Gastrocnemius medialis (tissue), 4 donors: ENCODE results near the gene FARSB. TPM values are rescaled to one million over a fixed set of nuclear protein-coding genes. Genes with fewer than 3 reads are reported as not detected.

ENCODE experiments used
- ATAC-seq, 2 donors: fragments of 150-250 bp; one replicate each; pipeline ENCODE4 v1.9.1; 2016
- DNase-seq, 2 donors: peaks; one replicate each; pipeline ENCODE4 v3.0.0-alpha.2; 2019
- H3K27ac ChIP-seq, 4 donors: fragments of 200-600 bp; sonication (generic); 1 replicate in 1 of 4; 2 replicates in 3 of 4; pipeline ENCODE4 v1.5.1; 2016 to 2018; ENCODE audit warnings: mild to moderate bottlenecking in 2 of 4, moderate library complexity in 1 of 4
- H3K27me3 ChIP-seq, 3 donors: fragments of 200-600 bp; sonication (generic) in 2 of 3; 1 replicate in 1 of 3; 2 replicates in 2 of 3; pipeline versions ENCODE4 v1.5.1 to v1.6.0; 2016 to 2019; ENCODE audit warnings: mild to moderate bottlenecking in 1 of 3, moderate library complexity in 1 of 3
- H3K36me3 ChIP-seq, 2 donors: fragments of 200-600 bp; sonication (generic) in 1 of 2; one replicate each; pipeline ENCODE4 v1.5.1; 2017 to 2018
- H3K4me1 ChIP-seq, 2 donors: fragments of 200-600 bp; sonication (generic) in 1 of 2; one replicate each; pipeline ENCODE4 v1.5.1; 2016 to 2017; ENCODE audit warnings: mild to moderate bottlenecking in 2 of 2
- H3K4me3 ChIP-seq, 4 donors: fragments of 200-600 bp; sonication (generic) in 3 of 4; 1 replicate in 1 of 4; 2 replicates in 3 of 4; pipeline ENCODE4 v1.5.1; 2016 to 2019; ENCODE audit warnings: mild to moderate bottlenecking in 2 of 4
- H3K9me3 ChIP-seq, 3 donors: fragments of 200-600 bp; sonication (generic) in 2 of 3; 1 replicate in 1 of 3; 2 replicates in 2 of 3; pipeline ENCODE4 v1.5.1; 2016 to 2019
- CTCF ChIP-seq, 5 experiments: fragments of 450-650 bp in 3 of 5; fragments of 200-600 bp in 2 of 5; sonication (generic) in 2 of 5; IDR thresholded peaks in 4 of 5; conservative IDR thresholded peaks in 1 of 5; 1 replicate in 4 of 5; 2 replicates in 1 of 5; pipeline ENCODE4 v1.5.1; 2016 to 2019; ENCODE audit warnings: antibody characterized with exemption in 5 of 5, mild to moderate bottlenecking in 3 of 5, moderate library complexity in 3 of 5
- POLR2A ChIP-seq, 2 donors: fragments of 450-650 bp; IDR thresholded peaks; one replicate each; pipeline ENCODE4 v1.6.1; 2017; ENCODE audit warnings: antibody characterized with exemption in 2 of 2, mild to moderate bottlenecking in 2 of 2, moderate library complexity in 2 of 2
- in situ Hi-C, 4 donors: fragments of 200-750 bp; cut with MboI; loops; one replicate each; pipeline versions ENCODE4 v1.15.0 to v1.8.0; 2017; ENCODE audit warnings: low sequenced_read_pairs in 4 of 4
- intact Hi-C: fragments of 100-400 bp; cut with DNase I; formaldehyde crosslinking; loops from one replicate; pipeline ENCODE4 v1.15.1; 2023; ENCODE audit warnings: low total_unique reads
- total RNA-seq, 4 donors: library from RNA; depleted of rRNA; stranded (reverse); fragments of >200 nt; gene quantifications; one replicate each; pipeline versions ENCODE4 v1.1.0 to v1.2.3, GENCODE V29; 2016

FARSB gene
- total RNA-seq, 4 donors from 2014 or later = 23.9 to 33.5 (median 29.9) TPM

- Histone ChIP-seq H3K27ac (peak overlapping the region; percentile 64 to 80 (median 72)), H3K4me3 (no peak overlapping the region), H3K27me3 (no peaks in the 10 kb centered on the region), H3K9me3 (no peaks in the 10 kb centered on the region), H3K4me1 (peaks cover 32 to 39% of the 10 kb centered on the region in 2 donors), H3K36me3 (peaks cover 0 to 8% of the 10 kb centered on the region in 2 donors)
- intact Hi-C loops (loop anchor here (5.0 kb wide), 1 partner anchor 53 kb away; no protein-coding TSS in a partner anchor), in situ Hi-C loops (loop anchor here (10.0 to 25.0 kb wide), 3 partner anchors 255 to 508 kb away; a partner anchor contains a TSS)
- DNase-seq (no peak), ATAC-seq (peak in 1 of 2 donors; percentile 42)
- TF ChIP-seq CTCF (IDR thresholded peaks at IDR 0.05 in 4 of 5, conservative IDR thresholded peaks at IDR 0.05 in 1 of 5) = no peak
- no peak for TF ChIP-seq POLR2A (IDR thresholded peaks at IDR 0.05)
These were observed 86.1 kb downstream of the FARSB start for GRCh38 chr2:222569826-222570225.

GRCh38 chr2:222568865-222569264, 87.0 kb downstream of the FARSB start:
- no peak for TF ChIP-seq CTCF (IDR thresholded peaks at IDR 0.05 in 4 of 5, conservative IDR thresholded peaks at IDR 0.05 in 1 of 5)
- no peak for TF ChIP-seq POLR2A (IDR thresholded peaks at IDR 0.05)
- Histone ChIP-seq H3K36me3 (peaks cover 0 to 8% of the 10 kb centered on the region in 2 donors), H3K4me1 (peaks cover 32 to 37% of the 10 kb centered on the region in 2 donors), H3K9me3 (no peaks in the 10 kb centered on the region), H3K27me3 (no peaks in the 10 kb centered on the region), H3K27ac (peak overlapping the region; percentile 64 to 80 (median 72)), H3K4me3 (no peak overlapping the region)
- intact Hi-C loops = loop anchor here (5.0 kb wide), 1 partner anchor 52 kb away; no protein-coding TSS in a partner anchor
- in situ Hi-C loops = loop anchor here (10.0 to 25.0 kb wide), 3 partner anchors 254 to 507 kb away; a partner anchor contains a TSS
- ATAC-seq (peak; percentile 95 to 96), DNase-seq (peak; percentile 79 to 83)

GRCh38 chr2:222566229-222566628, 89.7 kb downstream of the FARSB start:
- Histone ChIP-seq H3K27me3 (no peaks in the 10 kb centered on the region), H3K9me3 (no peaks in the 10 kb centered on the region), H3K4me1 (peaks cover 14 to 18% of the 10 kb centered on the region in 2 donors), H3K36me3 (peaks cover 0 to under 1% of the 10 kb centered on the region in 2 donors), H3K27ac (peak overlapping the region in 1 of 4 donors; percentile 8), H3K4me3 (no peak overlapping the region)
- intact Hi-C loops (loop anchor here (5.0 kb wide), 1 partner anchor 49 kb away; no protein-coding TSS in a partner anchor), in situ Hi-C loops (loop anchor here (10.0 to 25.0 kb wide), 3 partner anchors 251 to 504 kb away; a partner anchor contains a TSS)
- TF ChIP-seq POLR2A (IDR thresholded peaks at IDR 0.05) (no peak), CTCF (IDR thresholded peaks at IDR 0.05 in 4 of 5, conservative IDR thresholded peaks at IDR 0.05 in 1 of 5) (no peak)
- DNase-seq (peak in 1 of 2 donors; percentile 9), ATAC-seq (peak in 1 of 2 donors; percentile 31)

GRCh38 chr2:222563936-222564335, 92.0 kb downstream of the FARSB start:
- no peaks in the 10 kb centered on the region for H3K27me3 ChIP-seq
- no peaks in the 10 kb centered on the region for H3K36me3 ChIP-seq
- in situ Hi-C loops = loop anchor here (10.0 to 25.0 kb wide), 3 partner anchors 249 to 502 kb away; a partner anchor contains a TSS
- intact Hi-C loops = loop anchor here (2.0 kb wide), 1 partner anchor 507 kb away; no protein-coding TSS in a partner anchor
- DNase-seq (no peak), ATAC-seq (no peak)
- no peak overlapping the region for H3K27ac ChIP-seq
- no peaks in the 10 kb centered on the region for H3K9me3 ChIP-seq
- no peak for TF ChIP-seq POLR2A (IDR thresholded peaks at IDR 0.05)
- no peak overlapping the region for H3K4me3 ChIP-seq
- peaks cover 4 to 8% of the 10 kb centered on the region in 2 donors for H3K4me1 ChIP-seq

- intact Hi-C loops = loop anchor here (2.0 kb wide), 1 partner anchor 506 kb away; no protein-coding TSS in a partner anchor
- H3K27ac ChIP-seq = no peak overlapping the region
- in situ Hi-C loops = loop anchor here (10.0 to 25.0 kb wide), 3 partner anchors 248 to 501 kb away; a partner anchor contains a TSS
These were observed 92.7 kb downstream of the FARSB start for GRCh38 chr2:222563106-222563718.

More at GRCh38 chr2:222563106-222563718, 92.7 kb downstream of the FARSB start:
- H3K36me3 ChIP-seq = no peaks in the 10 kb centered on the region
- no peak for DNase-seq
- H3K27me3 ChIP-seq = no peaks in the 10 kb centered on the region
- TF ChIP-seq POLR2A (IDR thresholded peaks at IDR 0.05) (no peak), CTCF (IDR thresholded peaks at IDR 0.05 in 4 of 5, conservative IDR thresholded peaks at IDR 0.05 in 1 of 5) (no peak)
- H3K4me1 ChIP-seq = peaks cover 0 to 2% of the 10 kb centered on the region in 2 donors
- no peaks in the 10 kb centered on the region for H3K9me3 ChIP-seq
- no peak for ATAC-seq
- no peak overlapping the region for H3K4me3 ChIP-seq
